ENCODE results near the gene DPP4.
A peak's percentile ranks its signal among the peaks of the same experiment; 100 is the strongest.

The DPP4 gene

DNA sequence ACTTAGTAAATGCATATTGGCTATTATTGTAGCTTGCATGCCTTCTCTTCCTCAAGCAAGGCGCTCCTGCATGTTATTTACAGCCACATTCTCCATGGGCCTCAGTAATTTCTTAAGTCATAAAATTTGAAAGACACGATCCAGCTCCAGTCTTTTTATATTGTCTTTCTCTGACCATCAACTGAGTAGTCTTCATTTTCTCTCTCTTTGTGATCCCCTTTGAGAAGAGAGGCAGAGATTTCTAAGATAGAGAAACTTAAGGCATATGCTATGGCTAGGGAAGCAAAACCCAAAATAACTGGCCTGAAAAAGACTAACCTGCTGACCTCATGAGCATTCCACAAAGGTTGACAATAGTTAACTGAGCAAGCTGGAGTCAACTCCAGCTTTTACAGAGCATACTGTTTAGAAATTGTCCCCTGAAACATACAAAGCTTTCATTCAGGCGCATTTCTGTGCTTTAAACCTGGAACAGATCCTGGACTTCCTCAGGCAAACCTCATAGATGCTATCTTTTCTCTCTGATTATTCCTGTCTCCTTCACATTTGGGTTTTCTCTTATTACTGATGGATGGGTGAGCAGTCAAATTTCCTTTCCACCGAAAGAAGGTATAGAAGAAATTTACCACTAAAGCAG, 4.6 kb downstream of the DPP4 start:
- no peaks in the 10 kb centered on the region for H3K9me3 Mint-ChIP-seq
- TF ChIP-seq CTCF (IDR thresholded peaks at IDR 0.05; ENCODE audit: unreplicated experiment in 3 of 3) = no peak
- peaks cover 4% of the 10 kb centered on the region for H3K36me3 Mint-ChIP-seq (ENCODE audit: low read depth)
- H3K4me3 Mint-ChIP-seq = peak overlapping the region in 2 of 3 experiments; percentile 5 to 55
- H3K4me1 Mint-ChIP-seq = peaks cover 22% of the 10 kb centered on the region
- peak overlapping the region; percentile 65 to 92 (median 85) for H3K27ac Mint-ChIP-seq
- peaks cover 26% of the 10 kb centered on the region for H3K27me3 Mint-ChIP-seq (ENCODE audit: low read depth)

- peak overlapping the region; percentile 50 to 89 (median 65) for H3K27ac Mint-ChIP-seq
- H3K36me3 Mint-ChIP-seq (ENCODE audit: low read depth) = peaks cover 13% of the 10 kb centered on the region
- H3K4me1 Mint-ChIP-seq = peaks cover 14% of the 10 kb centered on the region
- TF ChIP-seq CTCF (IDR thresholded peaks at IDR 0.05; ENCODE audit: unreplicated experiment in 3 of 3) = no peak
- peaks cover 17% of the 10 kb centered on the region for H3K27me3 Mint-ChIP-seq (ENCODE audit: low read depth)
- no peaks in the 10 kb centered on the region for H3K9me3 Mint-ChIP-seq
- peak overlapping the region in 1 of 3 experiments; percentile 24 for H3K4me3 Mint-ChIP-seq
Observed at GRCh38 chr2:162067596-162067995, 6.4 kb downstream of the DPP4 start.

DNA sequence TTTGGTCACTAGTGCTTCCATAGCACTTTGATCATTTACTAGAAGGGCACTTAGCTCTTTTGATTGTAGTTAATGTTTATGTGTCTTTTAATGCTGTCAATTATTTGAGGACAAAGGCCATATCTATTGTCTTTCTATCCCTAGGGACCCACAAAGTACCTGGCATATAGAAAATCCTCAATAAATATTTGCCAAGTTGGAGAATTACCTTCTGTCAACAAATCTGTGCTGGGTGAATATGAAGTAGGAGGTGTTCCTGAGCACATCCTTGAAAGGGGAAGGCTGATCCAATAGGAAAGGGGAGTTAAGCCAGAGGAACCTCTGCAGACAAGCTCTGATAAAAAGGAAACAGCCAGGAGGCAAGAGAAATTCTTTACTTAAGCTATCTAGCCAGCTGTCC, 8.2 kb downstream of the DPP4 start:
- Mint-ChIP-seq H3K4me1 (peaks cover 10% of the 10 kb centered on the region), H3K9me3 (no peaks in the 10 kb centered on the region), H3K36me3 (ENCODE audit: low read depth) (peaks cover 15% of the 10 kb centered on the region), H3K4me3 (no peak overlapping the region), H3K27ac (peak overlapping the region in 2 of 3 experiments; percentile 18 to 89), H3K27me3 (ENCODE audit: low read depth) (peaks cover 12% of the 10 kb centered on the region)
- TF ChIP-seq CTCF (IDR thresholded peaks at IDR 0.05; ENCODE audit: unreplicated experiment in 3 of 3) = no peak

DNA sequence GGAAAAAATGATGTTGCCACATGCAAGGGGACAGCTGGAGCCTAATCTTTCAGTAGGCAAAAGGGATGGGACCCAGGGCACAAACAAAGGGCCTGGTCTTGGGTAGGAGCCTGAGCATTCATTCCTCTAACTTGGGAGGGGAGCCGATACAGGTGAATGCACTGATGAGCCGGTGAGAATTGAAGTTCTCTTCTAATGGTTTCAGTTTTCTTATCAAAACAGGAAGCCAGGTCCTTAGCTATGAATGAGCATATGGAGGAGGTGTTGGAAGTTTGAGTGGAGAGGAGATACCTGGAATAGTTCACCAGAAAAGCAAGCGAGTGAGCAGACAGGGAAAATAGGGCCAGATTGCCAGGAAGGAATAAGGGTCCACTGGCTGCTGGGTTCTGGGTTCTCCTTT, 10.1 kb downstream of the DPP4 start:
- peak overlapping the region in 1 of 3 experiments; percentile 88 for H3K27ac Mint-ChIP-seq
- H3K27me3 Mint-ChIP-seq (ENCODE audit: low read depth) = peaks cover 7% of the 10 kb centered on the region
- H3K36me3 Mint-ChIP-seq (ENCODE audit: low read depth) = peaks cover 16% of the 10 kb centered on the region
- TF ChIP-seq CTCF (IDR thresholded peaks at IDR 0.05; ENCODE audit: unreplicated experiment in 3 of 3) = no peak
- no peaks in the 10 kb centered on the region for H3K9me3 Mint-ChIP-seq
- no peak overlapping the region for H3K4me3 Mint-ChIP-seq
- no peaks in the 10 kb centered on the region for H3K4me1 Mint-ChIP-seq

- H3K27ac Mint-ChIP-seq = peak overlapping the region in 1 of 3 experiments; percentile 88
- H3K36me3 Mint-ChIP-seq (ENCODE audit: low read depth) = peaks cover 19% of the 10 kb centered on the region
- no peaks in the 10 kb centered on the region for H3K4me1 Mint-ChIP-seq
- TF ChIP-seq CTCF (IDR thresholded peaks at IDR 0.05; ENCODE audit: unreplicated experiment in 3 of 3) = no peak
- H3K9me3 Mint-ChIP-seq = no peaks in the 10 kb centered on the region
- peaks cover 7% of the 10 kb centered on the region for H3K27me3 Mint-ChIP-seq (ENCODE audit: low read depth)
- H3K4me3 Mint-ChIP-seq = no peak overlapping the region
Observed at GRCh38 chr2:162063281-162063680, 10.7 kb downstream of the DPP4 start.

DNA sequence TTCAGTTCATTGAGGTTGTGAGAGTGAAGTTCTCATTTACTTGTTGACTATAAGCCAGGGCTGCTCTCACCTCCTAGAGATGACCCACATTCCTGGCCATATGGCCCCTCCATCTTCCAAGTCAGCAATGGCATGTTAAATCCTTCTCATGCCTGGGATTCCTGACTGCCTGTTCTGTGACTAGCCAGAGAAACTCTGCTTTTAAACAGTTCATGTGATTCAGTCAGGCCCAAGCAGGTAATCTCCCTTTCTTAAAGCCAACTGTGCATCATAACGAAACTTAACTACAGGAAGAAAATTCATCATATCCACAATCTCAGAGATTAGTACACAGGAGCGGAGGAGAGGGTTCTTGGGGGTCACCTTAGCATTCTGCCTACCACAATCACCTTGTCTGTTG, 11.5 kb downstream of the DPP4 start:
- no peaks in the 10 kb centered on the region for H3K4me1 Mint-ChIP-seq
- no peak overlapping the region for H3K27ac Mint-ChIP-seq
- no peak overlapping the region for H3K4me3 Mint-ChIP-seq
- peaks cover 7% of the 10 kb centered on the region for H3K27me3 Mint-ChIP-seq (ENCODE audit: low read depth)
- no peak for TF ChIP-seq CTCF (IDR thresholded peaks at IDR 0.05; ENCODE audit: unreplicated experiment in 3 of 3)
- no peaks in the 10 kb centered on the region for H3K9me3 Mint-ChIP-seq
- H3K36me3 Mint-ChIP-seq (ENCODE audit: low read depth) = peaks cover 24% of the 10 kb centered on the region

Data from nephron (organoid).